ENCODE data around the gene STK17B. TPM values are rescaled to one million over a fixed set of nuclear protein-coding genes. Genes with fewer than 3 reads are reported as not detected.

Gene STK17B
- total RNA-seq, 2 experiments from 2014 or later = 95.0 to 148 TPM

GRCh38 chr2:196137271-196137670, 34.1 kb downstream of the STK17B start:
- POLR2A ChIA-PET = interaction anchor here (0.6 to 1.6 kb wide), 3 partner anchors 12 to 166 kb away, joined by 3 read pairs; no protein-coding TSS in a partner anchor
- H3K4me3 ChIP-seq (ENCODE audit: low read depth, low read length, poor library complexity, severe bottlenecking) = no peak overlapping the region
- peaks cover 24% of the 10 kb centered on the region; the same call in 1 of the 2 replicates for H3K79me2 ChIP-seq (ENCODE audit: insufficient read depth, low read depth, low read length)
- peaks cover 100% of the 10 kb centered on the region for H3K36me3 ChIP-seq (ENCODE audit: insufficient read depth, low read length)
- H3K4me1 ChIP-seq (ENCODE audit: insufficient read depth, low read length, poor library complexity, severe bottlenecking) = no peaks in the 10 kb centered on the region
- no peak for DNase-seq (ENCODE audit: low spot score)
- intact Hi-C loops (cut with micrococcal nuclease; ENCODE audit: unreplicated experiment) = no loop called here
- no peak overlapping the region for H3K27ac ChIP-seq (ENCODE audit: low read depth, low read length, poor library complexity, severe bottlenecking)
- CTCF ChIA-PET (ENCODE audit: unreplicated experiment) = no interaction called here
- no peak overlapping the region for H3K4me2 ChIP-seq (ENCODE audit: low read length)
- peaks cover 22% of the 10 kb centered on the region; the same call in 1 of the 2 replicates for H3K9me3 ChIP-seq (ENCODE audit: low read length)
- no peak for TF ChIP-seq EZH2phosphoT487 (IDR thresholded peaks at IDR 0.05; ENCODE audit: borderline replicate concordance, low read depth, low read length)
- TF ChIP-seq, protein P1, sequence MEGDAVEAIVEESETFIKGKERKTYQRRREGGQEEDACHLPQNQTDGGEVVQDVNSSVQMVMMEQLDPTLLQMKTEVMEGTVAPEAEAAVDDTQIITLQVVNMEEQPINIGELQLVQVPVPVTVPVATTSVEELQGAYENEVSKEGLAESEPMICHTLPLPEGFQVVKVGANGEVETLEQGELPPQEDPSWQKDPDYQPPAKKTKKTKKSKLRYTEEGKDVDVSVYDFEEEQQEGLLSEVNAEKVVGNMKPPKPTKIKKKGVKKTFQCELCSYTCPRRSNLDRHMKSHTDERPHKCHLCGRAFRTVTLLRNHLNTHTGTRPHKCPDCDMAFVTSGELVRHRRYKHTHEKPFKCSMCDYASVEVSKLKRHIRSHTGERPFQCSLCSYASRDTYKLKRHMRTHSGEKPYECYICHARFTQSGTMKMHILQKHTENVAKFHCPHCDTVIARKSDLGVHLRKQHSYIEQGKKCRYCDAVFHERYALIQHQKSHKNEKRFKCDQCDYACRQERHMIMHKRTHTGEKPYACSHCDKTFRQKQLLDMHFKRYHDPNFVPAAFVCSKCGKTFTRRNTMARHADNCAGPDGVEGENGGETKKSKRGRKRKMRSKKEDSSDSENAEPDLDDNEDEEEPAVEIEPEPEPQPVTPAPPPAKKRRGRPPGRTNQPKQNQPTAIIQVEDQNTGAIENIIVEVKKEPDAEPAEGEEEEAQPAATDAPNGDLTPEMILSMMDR (conservative IDR thresholded peaks at IDR 0.05; ENCODE audit: low read length) = no peak
- H4K20me1 ChIP-seq (ENCODE audit: insufficient read depth, low read length) = no peaks in the 10 kb centered on the region
- no peak overlapping the region for H2AFZ ChIP-seq (ENCODE audit: low read length)
- H3K9me2 ChIP-seq (ENCODE audit: insufficient read depth, low read length) = no peaks in the 10 kb centered on the region
- no TSS peak for BruUV-seq (replicated peaks)

DNA sequence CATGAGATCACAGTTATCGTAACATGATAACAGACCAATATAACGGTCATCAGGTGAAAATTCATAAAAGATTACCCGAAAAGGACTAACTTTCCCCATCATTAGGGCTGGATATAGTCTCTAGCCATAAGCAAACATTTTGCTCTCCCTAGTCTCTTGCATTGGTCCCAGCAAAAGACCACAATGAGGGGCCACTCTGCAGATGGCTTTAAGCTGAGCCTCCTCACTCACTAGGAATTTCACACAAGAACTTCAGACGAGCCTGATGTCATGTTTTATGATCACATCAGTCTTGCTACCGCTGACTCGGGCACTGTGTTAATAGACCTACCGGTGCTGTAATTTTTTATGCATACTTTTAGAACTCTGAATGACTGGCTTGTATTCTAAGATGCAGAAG, 35.2 kb downstream of the STK17B start:
- CTCF ChIA-PET (ENCODE audit: unreplicated experiment) = no interaction called here
- H4K20me1 ChIP-seq (ENCODE audit: insufficient read depth, low read length) = no peaks in the 10 kb centered on the region
- H3K36me3 ChIP-seq (ENCODE audit: insufficient read depth, low read length) = peaks cover 99% of the 10 kb centered on the region

More for the DNA sequence above, 35.2 kb downstream of the STK17B start:
- H3K79me2 ChIP-seq (ENCODE audit: insufficient read depth, low read depth, low read length) = peaks cover 21% of the 10 kb centered on the region; the same call in 1 of the 2 replicates
- H3K4me2 ChIP-seq (ENCODE audit: low read length) = no peak overlapping the region
- peaks cover 31% of the 10 kb centered on the region; the same call in 1 of the 2 replicates for H3K9me3 ChIP-seq (ENCODE audit: low read length)
- H3K4me3 ChIP-seq (ENCODE audit: low read depth, low read length, poor library complexity, severe bottlenecking) = no peak overlapping the region
- H3K4me1 ChIP-seq (ENCODE audit: insufficient read depth, low read length, poor library complexity, severe bottlenecking) = peaks cover 5% of the 10 kb centered on the region
- TF ChIP-seq, protein P1 (conservative IDR thresholded peaks at IDR 0.05; ENCODE audit: low read length) = no peak
- TF ChIP-seq EZH2phosphoT487 (IDR thresholded peaks at IDR 0.05; ENCODE audit: borderline replicate concordance, low read depth, low read length) = no peak
- H2AFZ ChIP-seq (ENCODE audit: low read length) = no peak overlapping the region
- no TSS peak for BruUV-seq (replicated peaks)
- no peak for DNase-seq (ENCODE audit: low spot score)
- POLR2A ChIA-PET = interaction anchor here (1.0 kb wide), 1 partner anchor 19 kb away, joined by 3 read pairs; no protein-coding TSS in a partner anchor
- H3K27ac ChIP-seq (ENCODE audit: low read depth, low read length, poor library complexity, severe bottlenecking) = no peak overlapping the region
- H3K9me2 ChIP-seq (ENCODE audit: insufficient read depth, low read length) = no peaks in the 10 kb centered on the region
- intact Hi-C loops (cut with micrococcal nuclease; ENCODE audit: unreplicated experiment) = no loop called here

Data from OCI-LY7 (cell line).